Loucy (cell line): Measurements from ENCODE around the gene ABL2.

ENCODE experiments used
- H2AFZ ChIP-seq: fragments of 200-600 bp; sonication (generic); 2 replicates; pipeline ENCODE4 v1.6.0; 2016; ENCODE audit warnings: antibody characterized with exemption, mild to moderate bottlenecking, low read length, moderate library complexity
- H3F3A ChIP-seq: fragments of 200-600 bp; 2 replicates; pipeline ENCODE4 v1.6.0; 2016; ENCODE audit warnings: antibody characterized with exemption, low read depth, mild to moderate bottlenecking
- H3K27me3 ChIP-seq: fragments of 200-600 bp; sonication (generic); 2 replicates; pipeline ENCODE4 v1.6.1; 2014; ENCODE audit warnings: low read length, mild to moderate bottlenecking; ENCODE audit not compliant: insufficient read depth, poor library complexity, severe bottlenecking
- H3K36me3 ChIP-seq: fragments of 200-600 bp; sonication (generic); 2 replicates; pipeline ENCODE4 v1.6.1; 2016; ENCODE audit warnings: low read length; ENCODE audit not compliant: insufficient read depth
- H3K4me1 ChIP-seq: fragments of 200-600 bp; sonication (generic); 2 replicates; pipeline ENCODE4 v1.5.1; 2014; ENCODE audit warnings: low read length, mild to moderate bottlenecking; ENCODE audit not compliant: insufficient read depth, poor library complexity, severe bottlenecking
- H3K4me2 ChIP-seq: fragments of 200-600 bp; sonication (generic); 2 replicates; pipeline ENCODE4 v1.6.0; 2014; ENCODE audit warnings: antibody characterized with exemption, low read length, low read depth, mild to moderate bottlenecking; ENCODE audit not compliant: poor library complexity, severe bottlenecking
- H3K4me3 ChIP-seq: fragments of 200-600 bp; sonication (generic); 2 replicates; pipeline ENCODE4 v1.5.1; 2014; ENCODE audit warnings: low read length, mild to moderate bottlenecking, mixed read lengths; ENCODE audit not compliant: poor library complexity, severe bottlenecking
- H3K79me2 ChIP-seq: fragments of 200-600 bp; sonication (generic); 2 replicates; pipeline ENCODE4 v1.6.1; 2014; ENCODE audit warnings: low read length; ENCODE audit not compliant: insufficient read depth
- H3K9ac ChIP-seq: fragments of 200-600 bp; sonication (generic); 2 replicates; pipeline ENCODE4 v1.6.0; 2014; ENCODE audit warnings: mild to moderate bottlenecking, low read depth, low read length, moderate library complexity; ENCODE audit not compliant: poor library complexity, severe bottlenecking
- H3K9me2 ChIP-seq: fragments of 200-600 bp; sonication (generic); replicated peaks from 2 replicates; pipeline ENCODE4 v1.6.1; 2016; ENCODE audit warnings: low read depth, low read length, mixed read lengths
- H3K9me3 ChIP-seq: fragments of 200-600 bp; sonication (generic); 2 replicates; pipeline ENCODE4 v1.6.1; 2014; ENCODE audit warnings: mild to moderate bottlenecking, antibody characterized with exemption, low read length, low read depth; ENCODE audit not compliant: insufficient read depth
- H4K20me1 ChIP-seq: fragments of 200-600 bp; sonication (generic); 2 replicates; pipeline ENCODE4 v1.6.0; 2014; ENCODE audit warnings: antibody characterized with exemption, low read length, mild to moderate bottlenecking; ENCODE audit not compliant: insufficient read depth, poor library complexity, severe bottlenecking
- EZH2phosphoT487 ChIP-seq: fragments of 200-600 bp; IDR thresholded peaks from 2 replicates; pipeline ENCODE4 v1.6.1; 2018; ENCODE audit warnings: antibody characterized with exemption, mild to moderate bottlenecking, moderate library complexity, borderline replicate concordance
- TF ChIP-seq, protein P1 (sequence below): fragments of 200-600 bp; sonication (generic); conservative IDR thresholded peaks from 2 replicates; pipeline ENCODE4 v1.5.1; 2014; ENCODE audit warnings: mild to moderate bottlenecking, antibody characterized with exemption, low read length

ABL2 gene

GRCh38 chr1:179156708-179157107 lies 72.8 kb downstream of the ABL2 start:
- no peak overlapping the region for H3K4me3 ChIP-seq
- no peak for TF ChIP-seq EZH2phosphoT487
- TF ChIP-seq, protein P1, sequence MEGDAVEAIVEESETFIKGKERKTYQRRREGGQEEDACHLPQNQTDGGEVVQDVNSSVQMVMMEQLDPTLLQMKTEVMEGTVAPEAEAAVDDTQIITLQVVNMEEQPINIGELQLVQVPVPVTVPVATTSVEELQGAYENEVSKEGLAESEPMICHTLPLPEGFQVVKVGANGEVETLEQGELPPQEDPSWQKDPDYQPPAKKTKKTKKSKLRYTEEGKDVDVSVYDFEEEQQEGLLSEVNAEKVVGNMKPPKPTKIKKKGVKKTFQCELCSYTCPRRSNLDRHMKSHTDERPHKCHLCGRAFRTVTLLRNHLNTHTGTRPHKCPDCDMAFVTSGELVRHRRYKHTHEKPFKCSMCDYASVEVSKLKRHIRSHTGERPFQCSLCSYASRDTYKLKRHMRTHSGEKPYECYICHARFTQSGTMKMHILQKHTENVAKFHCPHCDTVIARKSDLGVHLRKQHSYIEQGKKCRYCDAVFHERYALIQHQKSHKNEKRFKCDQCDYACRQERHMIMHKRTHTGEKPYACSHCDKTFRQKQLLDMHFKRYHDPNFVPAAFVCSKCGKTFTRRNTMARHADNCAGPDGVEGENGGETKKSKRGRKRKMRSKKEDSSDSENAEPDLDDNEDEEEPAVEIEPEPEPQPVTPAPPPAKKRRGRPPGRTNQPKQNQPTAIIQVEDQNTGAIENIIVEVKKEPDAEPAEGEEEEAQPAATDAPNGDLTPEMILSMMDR: no peak
- no peaks in the 10 kb centered on the region for H3K9me2 ChIP-seq
- peaks cover 42% of the 10 kb centered on the region; the same call in 1 of the 2 replicates for H3K79me2 ChIP-seq
- no peak overlapping the region for H3K9ac ChIP-seq
- no peaks in the 10 kb centered on the region for H4K20me1 ChIP-seq
- no peak overlapping the region for H2AFZ ChIP-seq
- H3K36me3 ChIP-seq: no peaks in the 10 kb centered on the region
- peaks cover 14% of the 10 kb centered on the region for H3K4me1 ChIP-seq
- no peak overlapping the region for H3K4me2 ChIP-seq
- H3K27me3 ChIP-seq: no peaks in the 10 kb centered on the region
- H3F3A ChIP-seq: no peaks in the 10 kb centered on the region
- H3K9me3 ChIP-seq: no peaks in the 10 kb centered on the region

DNA sequence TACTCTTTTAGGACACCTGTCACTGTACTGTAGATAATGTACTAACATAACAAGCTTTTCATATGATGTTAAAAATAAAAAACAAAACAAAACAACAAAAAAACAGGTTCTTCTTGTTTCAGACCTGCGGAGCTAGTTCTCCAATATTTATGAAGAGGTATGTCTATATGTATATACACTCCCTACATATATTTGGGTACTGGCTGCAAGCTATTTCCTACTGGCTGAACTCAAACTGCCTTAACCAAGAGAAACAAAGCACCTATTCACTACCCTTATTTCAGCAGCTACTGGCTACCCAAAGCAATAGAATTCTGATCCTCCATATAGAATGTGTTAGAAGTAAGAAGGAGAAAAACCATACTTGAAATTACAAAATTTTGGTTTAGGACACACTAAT lies 73.5 kb downstream of the ABL2 start:
- Histone ChIP-seq H3K4me1 (peaks cover 14% of the 10 kb centered on the region), H4K20me1 (no peaks in the 10 kb centered on the region), H3K4me2 (no peak overlapping the region), H3K36me3 (no peaks in the 10 kb centered on the region), H2AFZ (no peak overlapping the region), H3K9me3 (no peaks in the 10 kb centered on the region), H3K4me3 (no peak overlapping the region), H3F3A (no peaks in the 10 kb centered on the region), H3K27me3 (no peaks in the 10 kb centered on the region), H3K79me2 (peaks cover 37% of the 10 kb centered on the region; the same call in 1 of the 2 replicates), H3K9ac (no peak overlapping the region), H3K9me2 (no peaks in the 10 kb centered on the region)
- TF ChIP-seq EZH2phosphoT487: no peak
- TF ChIP-seq, protein P1: no peak

DNA sequence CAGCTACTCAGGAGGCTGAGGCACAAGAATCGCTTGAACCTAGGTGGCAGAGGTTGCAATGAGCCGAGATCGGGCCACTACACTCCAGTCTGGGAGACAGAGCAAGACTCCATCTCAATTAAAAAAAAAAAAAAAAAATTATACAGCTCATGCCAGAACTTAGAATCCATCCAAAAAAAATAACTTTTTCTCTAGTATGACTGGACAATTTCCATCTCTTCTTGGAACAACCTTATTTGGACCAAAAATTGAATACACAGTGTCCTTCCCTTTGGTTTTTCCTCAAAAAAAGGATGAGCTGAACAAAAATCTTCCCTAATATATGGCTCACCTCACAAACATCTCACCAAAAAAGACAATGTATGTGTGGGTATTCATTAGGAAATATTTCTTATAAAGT lies 73.9 kb downstream of the ABL2 start:
- no peaks in the 10 kb centered on the region for H4K20me1 ChIP-seq

More for the DNA sequence above, 73.9 kb downstream of the ABL2 start:
- Histone ChIP-seq H3K9me3 (no peaks in the 10 kb centered on the region), H3F3A (no peaks in the 10 kb centered on the region), H3K79me2 (peaks cover 37% of the 10 kb centered on the region; the same call in 1 of the 2 replicates), H3K27me3 (no peaks in the 10 kb centered on the region), H3K9me2 (no peaks in the 10 kb centered on the region), H3K9ac (no peak overlapping the region), H3K4me2 (no peak overlapping the region), H3K36me3 (0 out of 2 replicates have a peak, but pooled peaks cover under 1% of the 10 kb centered on the region), H3K4me1 (peaks cover 14% of the 10 kb centered on the region), H3K4me3 (no peak overlapping the region), H2AFZ (no peak overlapping the region)
- no peak for TF ChIP-seq EZH2phosphoT487
- TF ChIP-seq, protein P1: no peak
